Measurements from ENCODE around the gene ARHGDIA.

ARHGDIA gene

GRCh38 chr17:81866440-81867169 is 4.5 kb downstream of the ARHGDIA start:
- DNase-seq (ENCODE audit: low read depth) = no peak
- no peak for TF ChIP-seq CTCF (IDR thresholded peaks at IDR 0.05; ENCODE audit: control insufficient read depth, extremely low read depth, insufficient read depth)
- no peak overlapping the region for H3K4me3 ChIP-seq (ENCODE audit: low read depth, low read length)

DNA sequence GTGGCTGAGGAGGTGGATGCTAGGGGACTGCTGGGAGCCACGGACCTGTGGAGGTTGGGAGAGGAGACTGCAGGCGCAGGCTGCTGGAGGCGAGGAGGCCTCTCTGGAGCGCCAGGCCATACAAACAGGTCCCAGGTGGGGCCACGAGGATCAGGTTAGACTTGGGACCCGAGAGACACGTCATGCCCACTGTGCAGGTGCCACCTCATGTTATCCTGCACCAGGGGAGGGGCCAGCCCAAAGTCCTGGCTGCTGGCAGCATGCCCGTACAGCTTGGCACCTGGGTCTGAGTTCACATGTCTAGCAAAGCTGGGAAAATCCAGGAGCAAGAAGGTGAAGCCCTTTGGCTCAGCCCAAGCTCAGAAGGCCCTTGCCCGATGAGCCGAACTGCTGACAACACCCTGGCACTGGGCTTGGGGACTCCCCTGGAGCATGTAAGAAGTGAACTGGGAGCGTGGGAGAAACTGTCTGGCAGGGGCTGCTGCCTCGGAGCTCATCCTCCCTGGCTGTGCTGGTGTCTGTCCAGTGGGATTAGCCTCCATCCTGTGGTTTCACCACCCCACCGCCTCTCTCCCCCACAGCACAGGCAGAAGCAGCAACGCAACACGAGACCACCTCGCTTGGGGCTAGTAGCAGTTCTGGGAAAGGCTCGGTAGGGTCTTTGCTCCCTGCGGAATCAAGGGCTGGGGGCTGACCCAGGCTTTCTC is 5.3 kb downstream of the ARHGDIA start:
- peak; percentile 82 for DNase-seq (ENCODE audit: low read depth)

DNA sequence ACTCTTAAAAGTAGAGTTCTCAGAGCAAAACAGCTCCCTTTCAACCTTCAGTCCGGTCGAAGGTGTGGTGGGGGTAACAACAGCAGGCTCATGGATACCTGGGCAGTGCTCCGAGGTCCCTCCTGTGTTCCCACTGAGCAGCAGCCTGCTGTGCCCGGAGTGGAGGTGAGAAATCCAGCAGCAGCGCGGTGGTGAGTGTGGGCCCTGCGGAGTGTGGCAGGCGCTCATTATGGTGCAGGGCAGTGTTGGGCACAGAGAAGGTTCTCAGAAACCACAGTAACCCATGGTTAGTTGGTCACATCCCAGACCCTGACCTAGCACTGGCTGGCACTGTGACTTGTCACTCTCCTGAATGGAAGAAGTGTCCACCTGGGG is 5.8 kb downstream of the ARHGDIA start:
- TF ChIP-seq CTCF (IDR thresholded peaks at IDR 0.05; ENCODE audit: control insufficient read depth, extremely low read depth, insufficient read depth) = no peak
- no peak for DNase-seq (ENCODE audit: low read depth)
- no peak overlapping the region for H3K4me3 ChIP-seq (ENCODE audit: low read depth, low read length)

More for the DNA sequence above, 5.3 kb downstream of the ARHGDIA start:
- no peak for TF ChIP-seq CTCF (IDR thresholded peaks at IDR 0.05; ENCODE audit: control insufficient read depth, extremely low read depth, insufficient read depth)
- H3K4me3 ChIP-seq (ENCODE audit: low read depth, low read length) = no peak overlapping the region

DNA sequence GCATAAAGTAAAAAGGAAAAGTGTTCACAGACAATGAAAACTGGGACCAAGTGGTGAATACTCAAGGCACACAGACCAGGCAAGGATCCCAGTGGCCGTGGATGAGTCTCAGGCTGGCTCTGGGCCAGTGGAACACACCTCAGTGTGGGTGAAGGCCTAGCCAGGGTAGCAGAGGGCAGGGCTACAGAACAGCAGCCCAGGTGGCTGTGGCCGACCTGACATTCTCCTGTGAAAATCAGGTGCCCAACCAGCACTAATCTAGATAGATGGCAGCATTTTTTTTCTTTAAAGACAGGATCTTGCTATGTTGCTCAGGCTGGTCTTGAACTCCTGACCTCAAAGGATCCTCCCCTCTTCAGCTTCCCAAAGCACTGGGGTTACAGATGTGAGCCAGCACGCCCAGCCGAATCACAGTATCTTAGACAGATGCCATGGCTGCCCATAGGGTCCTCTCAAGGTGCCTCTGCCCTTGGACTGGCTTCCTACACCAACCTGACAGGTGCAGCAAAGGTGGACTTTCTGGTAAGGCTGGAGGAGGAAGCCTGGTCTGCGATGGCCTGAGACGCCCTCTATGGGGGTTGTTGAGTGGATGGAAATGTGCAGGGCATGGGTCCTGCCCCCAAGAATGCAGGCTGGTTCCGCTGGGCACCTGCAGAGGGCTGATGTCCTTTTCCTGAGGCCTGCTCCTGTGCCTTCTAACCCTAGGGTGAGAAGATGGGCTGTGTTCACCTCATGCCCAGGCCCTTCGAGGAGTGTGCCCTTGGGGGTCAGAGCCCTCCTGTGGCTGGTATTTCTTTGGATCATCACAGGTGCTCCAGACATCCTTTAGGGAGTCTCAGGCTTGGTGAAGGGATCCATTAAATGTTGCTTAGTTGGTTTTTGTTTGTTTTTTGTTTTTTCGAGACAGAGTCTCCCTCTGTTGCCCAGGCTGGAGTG is 7.0 kb downstream of the ARHGDIA start:
- no peak overlapping the region for H3K4me3 ChIP-seq (ENCODE audit: low read depth, low read length)
- no peak for TF ChIP-seq CTCF (IDR thresholded peaks at IDR 0.05; ENCODE audit: control insufficient read depth, extremely low read depth, insufficient read depth)
- DNase-seq (ENCODE audit: low read depth) = no peak

DNA sequence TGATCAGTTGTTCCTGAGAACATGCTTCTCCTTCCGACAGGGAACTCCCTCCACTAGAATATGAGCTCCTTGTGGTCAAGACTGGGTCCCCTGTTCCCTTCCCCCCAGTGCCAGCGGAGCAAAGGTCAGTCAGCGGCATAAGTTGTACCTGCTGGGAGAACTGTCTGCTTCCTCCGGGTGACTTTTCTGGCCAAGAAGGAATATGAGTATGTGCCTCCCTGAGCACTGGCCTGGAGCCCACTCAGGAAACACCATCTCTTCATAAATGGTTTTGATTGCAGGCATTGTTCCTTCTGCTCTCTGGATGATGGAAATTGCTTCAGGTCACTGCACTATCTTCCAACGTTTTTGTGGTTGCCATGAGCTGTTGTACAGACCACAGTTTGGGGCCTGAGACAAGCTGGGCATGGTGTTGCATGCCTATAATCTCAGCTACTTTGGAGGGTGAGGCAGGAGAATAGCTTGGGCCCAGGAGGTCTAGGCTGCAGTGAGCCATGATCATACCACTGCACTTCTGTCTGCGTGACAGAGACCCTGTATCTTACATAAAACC is 7.9 kb downstream of the ARHGDIA start:
- DNase-seq (ENCODE audit: low read depth) = no peak
- TF ChIP-seq CTCF (IDR thresholded peaks at IDR 0.05; ENCODE audit: control insufficient read depth, extremely low read depth, insufficient read depth) = no peak
- no peak overlapping the region for H3K4me3 ChIP-seq (ENCODE audit: low read depth, low read length)

DNA sequence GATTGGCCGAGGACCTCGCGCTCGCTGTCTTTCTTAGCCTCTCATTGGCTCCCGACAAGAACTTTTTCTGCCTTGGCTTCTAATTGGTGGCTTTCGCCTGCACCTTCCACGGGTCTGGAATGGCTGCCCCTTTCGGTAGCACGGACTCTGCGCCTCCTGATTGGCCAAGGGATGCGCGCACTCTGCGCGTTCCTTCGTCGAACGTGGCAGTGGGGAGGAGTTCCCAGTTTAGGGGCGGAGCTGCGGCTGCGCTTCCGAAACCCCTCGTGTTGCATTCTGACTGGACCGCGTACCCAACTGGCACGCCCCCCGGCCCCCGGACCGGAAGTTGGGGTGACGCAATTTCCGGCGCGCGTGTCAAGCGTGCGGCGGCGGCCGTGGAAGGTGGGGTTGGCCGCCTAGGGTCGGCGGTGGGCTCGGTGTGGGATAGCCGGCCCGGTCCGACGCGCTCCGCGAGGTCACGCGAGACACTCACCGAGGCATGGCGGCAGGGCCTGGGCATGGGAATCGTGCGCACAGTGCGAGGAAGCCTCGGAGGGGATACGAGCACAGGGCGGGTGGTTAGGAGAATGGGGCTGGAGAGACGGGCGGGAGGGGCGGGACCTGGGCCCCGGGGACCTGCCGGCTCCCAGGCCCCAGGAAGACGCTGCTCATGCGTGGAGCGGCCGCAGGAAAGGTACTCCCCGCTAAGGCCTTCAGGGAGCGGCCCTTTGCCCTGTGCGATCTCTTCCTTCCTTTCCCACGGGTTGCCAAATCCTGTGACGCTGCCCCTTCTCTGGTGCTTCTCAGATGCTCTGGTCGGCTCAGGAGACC is 10.2 kb downstream of the ARHGDIA start:
- TF ChIP-seq CTCF (IDR thresholded peaks at IDR 0.05; ENCODE audit: control insufficient read depth, extremely low read depth, insufficient read depth) = no peak
- peak; percentile 100 for DNase-seq (ENCODE audit: low read depth)
- H3K4me3 ChIP-seq (ENCODE audit: low read depth, low read length) = peak overlapping the region; percentile 98

Measured in LNCaP clone FGC (cell line).